Glomerular visceral epithelial cell (primary cell): ENCODE results near the gene LAMC2.
"Not testable (repeated sequence)": the region's sequence is repeated elsewhere in the genome, so short reads cannot be mapped to it uniquely, and the experiment has no call there.

ENCODE experiments used
- DNase-seq: peaks from one replicate; pipeline ENCODE4 v3.0.0-alpha.2; 2016; ENCODE audit errors: extremely low spot score

Gene LAMC2

DNA sequence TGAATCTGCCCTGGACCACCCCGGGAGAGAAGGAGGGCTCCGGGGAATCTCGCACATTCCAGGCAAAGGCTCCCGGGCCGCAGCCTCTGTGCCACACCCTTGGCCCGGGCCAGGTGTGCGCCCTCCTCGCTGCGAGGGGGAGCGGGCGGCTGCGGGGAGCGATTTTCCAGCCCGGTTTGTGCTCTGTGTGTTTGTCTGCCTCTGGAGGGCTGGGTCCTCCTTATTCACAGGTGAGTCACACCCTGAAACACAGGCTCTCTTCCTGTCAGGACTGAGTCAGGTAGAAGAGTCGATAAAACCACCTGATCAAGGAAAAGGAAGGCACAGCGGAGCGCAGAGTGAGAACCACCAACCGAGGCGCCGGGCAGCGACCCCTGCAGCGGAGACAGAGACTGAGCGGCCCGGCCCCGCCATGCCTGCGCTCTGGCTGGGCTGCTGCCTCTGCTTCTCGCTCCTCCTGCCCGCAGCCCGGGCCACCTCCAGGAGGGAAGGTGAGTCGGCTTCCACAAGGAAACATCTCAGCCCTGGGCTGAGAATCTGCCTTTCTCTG lies at the start of gene LAMC2:
TSS of gene LAMC2 (plus strand) at position 324 of the 550 bp plus-strand sequence. CDS start at position 413, 89 bp downstream.
- DNase-seq, result peak; percentile 82

- DNase-seq, result no peak
These were observed 48.3 kb upstream of the LAMC2 start for GRCh38 chr1:183137782-183138181.

GRCh38 chr1:183138301-183138700 lies 47.8 kb upstream of the LAMC2 start:
- no peak for DNase-seq

DNA sequence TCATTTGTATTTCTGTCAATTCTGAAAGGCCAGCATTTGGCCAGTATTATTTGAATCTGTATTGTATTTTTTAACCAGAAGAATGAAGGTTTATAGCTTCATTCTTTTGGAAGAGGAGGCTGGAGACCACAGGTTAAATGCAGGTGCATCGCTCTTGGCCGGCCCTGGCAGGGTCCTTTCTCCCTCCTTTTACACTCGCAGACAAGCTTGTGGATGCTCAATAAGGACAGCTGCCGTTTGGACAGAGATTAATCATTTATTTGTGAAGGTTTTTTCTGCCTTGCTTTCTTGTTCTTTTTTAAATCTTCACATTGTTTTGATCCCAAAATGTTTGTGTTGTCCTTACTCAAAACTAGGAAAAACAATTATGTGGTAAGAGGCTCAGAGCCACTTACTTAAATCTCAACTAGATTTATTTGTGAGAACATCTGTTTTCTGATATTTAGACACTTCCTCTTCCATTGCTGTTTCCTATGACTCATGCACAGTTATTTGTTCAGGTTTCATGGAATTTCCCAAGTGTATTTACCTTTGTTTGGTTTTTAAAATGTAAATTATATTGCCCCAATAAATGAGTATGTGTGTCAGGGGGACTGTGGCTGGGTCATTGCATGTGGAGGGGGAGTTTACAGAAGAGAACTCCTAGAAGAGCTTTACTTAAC lies 46.7 kb upstream of the LAMC2 start:
- peak; percentile 26 for DNase-seq

DNA sequence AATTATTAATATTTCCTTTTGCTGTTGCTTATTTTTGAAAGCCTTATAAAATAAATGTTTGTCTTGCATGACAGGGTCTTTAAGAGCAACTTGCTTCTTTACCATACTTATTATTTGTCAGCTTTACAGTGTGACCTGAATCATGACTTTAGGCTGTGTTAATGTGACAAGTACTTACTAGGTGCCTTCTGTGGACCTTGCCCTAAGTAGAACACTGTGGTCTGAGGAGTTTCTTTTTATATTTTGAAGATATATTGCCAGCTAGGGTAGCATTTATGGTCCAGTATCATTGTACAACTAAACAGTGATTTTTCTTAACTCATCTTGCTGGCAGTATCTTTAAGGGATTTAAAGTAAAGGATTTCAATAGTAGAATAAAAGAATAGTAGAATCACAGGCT lies 45.4 kb upstream of the LAMC2 start:
- no peak for DNase-seq

DNA sequence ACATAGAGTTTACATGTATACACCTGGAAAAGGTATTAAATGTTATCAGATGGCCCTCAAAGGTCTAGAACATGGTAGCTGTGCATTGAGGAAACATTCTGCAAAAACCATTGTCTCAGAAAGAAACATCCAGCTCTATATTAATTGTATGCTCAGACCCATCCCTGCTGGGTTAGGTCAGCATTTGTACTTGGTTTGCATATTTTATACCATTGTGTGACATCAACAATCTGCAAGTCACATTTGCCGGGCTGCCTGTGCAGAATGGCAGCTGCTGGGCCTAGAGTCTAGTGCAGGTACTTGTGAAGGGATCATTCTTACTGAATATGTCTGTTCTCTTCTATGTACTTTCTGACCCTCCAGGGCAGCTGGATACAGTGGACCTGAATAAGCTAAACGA lies 43.9 kb upstream of the LAMC2 start:
- DNase-seq, result no peak

DNA sequence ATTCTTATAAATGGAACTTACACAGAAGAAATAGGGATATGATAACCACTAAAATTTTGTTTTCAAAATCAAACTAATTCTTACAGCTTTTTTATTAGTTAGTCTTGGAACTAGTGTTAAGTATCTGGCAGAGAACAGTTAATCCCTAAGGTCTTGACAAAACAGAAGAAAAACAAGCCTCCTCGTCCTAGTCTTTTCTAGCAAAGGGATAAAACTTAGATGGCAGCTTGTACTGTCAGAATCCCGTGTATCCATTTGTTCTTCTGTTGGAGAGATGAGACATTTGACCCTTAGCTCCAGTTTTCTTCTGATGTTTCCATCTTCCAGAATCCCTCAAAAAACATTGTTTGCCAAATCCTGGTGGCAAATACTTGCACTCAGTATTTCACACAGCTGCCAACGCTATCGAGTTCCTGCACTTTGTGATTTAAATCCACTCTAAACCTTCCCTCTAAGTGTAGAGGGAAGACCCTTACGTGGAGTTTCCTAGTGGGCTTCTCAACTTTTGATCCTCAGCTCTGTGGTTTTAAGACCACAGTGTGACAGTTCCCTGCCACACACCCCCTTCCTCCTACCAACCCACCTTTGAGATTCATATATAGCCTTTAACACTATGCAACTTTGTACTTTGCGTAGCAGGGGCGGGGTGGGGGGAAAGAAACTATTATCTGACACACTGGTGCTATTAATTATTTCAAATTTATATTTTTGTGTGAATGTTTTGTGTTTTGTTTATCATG lies 42.3 kb upstream of the LAMC2 start:
- DNase-seq, result no peak

- DNase-seq, result no peak
These were observed 41.3 kb upstream of the LAMC2 start for GRCh38 chr1:183144752-183145151.

DNA sequence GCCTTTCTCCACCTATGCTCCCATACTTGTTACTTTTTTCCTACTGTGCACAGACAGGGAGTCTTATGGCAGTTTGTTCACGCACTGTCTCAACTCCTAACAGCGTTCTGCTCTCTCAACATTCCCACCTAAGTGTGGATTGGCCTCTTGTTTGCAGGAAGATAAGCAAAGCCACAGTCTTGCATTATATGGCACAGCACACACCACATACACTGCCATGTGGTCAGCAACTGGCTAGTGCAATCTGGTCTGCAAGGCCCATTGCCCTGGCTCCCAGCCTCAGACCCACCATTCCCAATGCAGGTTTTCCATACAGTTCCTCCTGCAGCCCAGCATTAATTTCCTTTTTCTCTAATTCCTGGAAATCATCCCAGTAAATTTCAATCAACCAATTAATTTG lies 38.3 kb upstream of the LAMC2 start:
- no peak for DNase-seq

DNA sequence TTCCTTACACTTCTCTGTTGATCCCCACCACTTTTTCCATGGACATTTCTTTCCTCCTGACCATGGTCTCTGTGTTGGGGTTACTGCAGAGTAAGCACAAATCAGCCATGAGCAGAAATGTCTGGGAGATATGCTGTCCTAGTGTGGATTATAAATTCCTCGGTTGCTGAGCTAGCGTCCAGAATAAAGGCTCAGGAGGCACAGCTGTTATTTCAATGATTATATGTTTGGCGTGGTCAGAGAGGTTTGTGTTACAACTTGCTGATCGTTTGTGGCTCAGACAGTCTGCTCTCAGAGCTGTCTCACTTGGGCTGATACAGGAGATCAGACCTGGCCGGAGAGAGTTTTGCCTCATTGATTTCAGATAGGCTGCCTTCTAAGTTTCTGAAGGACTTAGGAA lies 37.5 kb upstream of the LAMC2 start:
- DNase-seq, result peak; percentile 47

DNA sequence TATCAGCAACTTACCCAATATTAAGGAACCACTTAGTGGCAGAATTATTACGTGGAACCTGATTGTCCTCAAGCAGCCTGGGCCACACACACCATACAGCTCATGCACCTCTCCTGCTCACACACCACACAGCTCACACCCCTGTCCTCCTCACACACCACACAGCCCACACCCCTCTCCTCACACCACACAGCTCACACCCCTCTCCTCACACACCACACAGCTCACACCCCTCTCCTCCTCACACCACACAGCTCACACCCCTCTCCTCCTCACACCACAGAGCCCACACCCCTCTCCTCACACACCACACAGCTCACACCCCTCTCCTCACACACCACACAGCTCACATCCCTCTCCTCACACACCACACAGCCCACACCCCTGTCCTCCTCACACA lies 36.8 kb upstream of the LAMC2 start:
- no peak for DNase-seq

GRCh38 chr1:183150032-183150431 lies 36.0 kb upstream of the LAMC2 start:
- not testable (repeated sequence) for DNase-seq

GRCh38 chr1:183150445-183150844 lies 35.6 kb upstream of the LAMC2 start:
- DNase-seq, result no peak

- no peak for DNase-seq
These were observed 33.9 kb upstream of the LAMC2 start for GRCh38 chr1:183152180-183152579.

- no peak for DNase-seq
These were observed 30.1 kb upstream of the LAMC2 start for GRCh38 chr1:183155939-183156338.

DNA sequence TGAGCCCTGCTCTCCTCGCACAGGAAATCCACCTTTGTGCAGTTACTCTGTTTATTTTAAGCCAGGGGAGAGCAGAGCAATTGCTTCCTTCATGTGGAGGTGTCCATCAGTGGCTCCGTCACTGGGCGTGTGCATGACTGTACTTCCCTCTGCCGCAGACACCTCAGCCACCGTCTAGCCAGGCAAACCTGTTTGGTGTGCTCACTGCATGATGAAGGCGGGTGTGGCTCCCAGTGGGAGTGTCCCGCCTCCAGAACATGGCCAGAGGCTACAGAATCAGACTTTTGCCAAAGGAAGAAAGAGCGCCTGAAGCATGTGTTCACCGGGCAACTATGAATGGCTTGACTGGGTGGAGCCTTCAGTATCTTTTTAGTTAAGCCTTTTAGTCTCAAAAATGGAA lies 26.1 kb upstream of the LAMC2 start:
- peak; percentile 87 for DNase-seq

DNA sequence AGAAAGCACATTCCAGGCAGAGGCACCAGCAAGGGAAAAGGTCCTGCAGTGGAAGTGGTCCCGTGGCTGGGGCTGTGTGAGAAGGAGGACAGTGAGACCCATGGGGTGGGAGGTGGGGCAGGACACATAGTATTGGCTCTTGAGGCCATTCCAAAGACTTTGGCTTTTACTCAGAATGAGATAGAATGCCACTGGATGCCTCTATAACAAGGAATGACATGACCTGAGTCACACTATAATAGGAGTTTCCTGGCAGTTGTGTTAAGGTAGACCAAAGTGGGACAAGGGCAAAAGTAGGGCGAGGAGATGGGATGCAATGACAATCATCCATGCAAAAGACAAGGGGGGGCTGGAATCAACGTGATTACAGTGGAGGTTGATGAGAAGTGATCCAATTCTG lies 24.7 kb upstream of the LAMC2 start:
- no peak for DNase-seq

DNA sequence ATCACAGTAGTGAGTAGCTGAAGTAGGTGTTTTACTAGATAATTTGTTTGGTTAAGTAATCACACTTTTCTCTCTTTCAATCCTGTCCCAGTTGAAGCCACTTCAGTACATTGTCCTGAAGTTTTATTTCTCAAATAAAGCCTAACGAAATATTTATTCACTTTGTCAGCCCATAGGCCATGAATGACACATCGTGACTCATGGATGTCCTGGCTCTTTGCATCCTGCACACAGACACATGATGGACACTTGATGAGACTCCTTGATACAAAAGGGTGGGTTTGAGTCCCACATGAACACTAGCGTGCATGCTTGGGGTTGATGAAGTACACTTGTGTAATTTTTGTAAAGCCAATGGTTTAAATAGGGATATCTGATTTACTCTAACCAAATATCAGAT lies 22.7 kb upstream of the LAMC2 start:
- peak; percentile 91 for DNase-seq

- peak; percentile 98 for DNase-seq
These were observed 21.7 kb upstream of the LAMC2 start for GRCh38 chr1:183164340-183164739.

DNA sequence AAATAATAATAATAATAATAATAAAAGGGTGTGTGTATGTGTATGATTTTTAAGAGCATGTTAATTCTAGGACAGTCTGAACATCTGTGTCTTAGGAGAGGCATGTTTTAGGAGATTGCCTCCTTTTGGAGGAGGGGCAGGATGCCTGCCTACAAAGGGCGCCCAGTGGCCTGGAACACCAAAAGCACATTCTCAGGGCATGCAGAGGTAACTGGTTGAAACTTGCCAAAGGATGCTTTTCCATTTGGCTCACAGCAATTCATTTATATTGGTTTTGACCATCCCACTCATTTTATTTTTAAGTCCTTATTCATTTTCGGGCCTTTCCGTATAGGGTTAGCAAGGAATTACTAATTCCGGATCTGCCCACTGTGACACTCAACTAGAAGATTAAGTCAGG lies 21.1 kb upstream of the LAMC2 start:
- DNase-seq, result peak; percentile 88

DNA sequence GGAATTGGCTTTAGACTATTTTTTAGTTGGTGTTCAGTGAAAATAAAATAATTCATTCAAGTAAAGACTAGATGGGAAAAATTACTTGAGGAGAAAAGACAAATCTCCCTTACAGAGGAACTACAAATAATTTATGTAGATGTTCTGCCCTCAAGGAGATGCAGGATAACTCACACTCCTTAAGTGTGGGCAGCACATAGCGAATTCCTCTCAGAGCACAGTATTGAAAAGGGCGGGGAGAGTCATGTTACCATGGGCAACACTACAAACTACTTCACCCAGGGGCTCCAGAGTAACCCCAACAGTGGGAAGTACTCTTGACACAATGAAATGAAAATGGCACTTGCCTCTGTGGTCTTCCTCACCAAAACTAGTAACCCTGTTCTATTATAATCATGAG lies 20.6 kb upstream of the LAMC2 start:
- DNase-seq, result peak; percentile 63

GRCh38 chr1:183166454-183166853 lies 19.6 kb upstream of the LAMC2 start:
- no peak for DNase-seq

GRCh38 chr1:183167676-183168075 lies 18.4 kb upstream of the LAMC2 start:
- no peak for DNase-seq
